ENCODE results near the gene TRIM62.
A peak's percentile ranks its signal among the peaks of the same experiment; 100 is the strongest.

TRIM62 gene

DNA sequence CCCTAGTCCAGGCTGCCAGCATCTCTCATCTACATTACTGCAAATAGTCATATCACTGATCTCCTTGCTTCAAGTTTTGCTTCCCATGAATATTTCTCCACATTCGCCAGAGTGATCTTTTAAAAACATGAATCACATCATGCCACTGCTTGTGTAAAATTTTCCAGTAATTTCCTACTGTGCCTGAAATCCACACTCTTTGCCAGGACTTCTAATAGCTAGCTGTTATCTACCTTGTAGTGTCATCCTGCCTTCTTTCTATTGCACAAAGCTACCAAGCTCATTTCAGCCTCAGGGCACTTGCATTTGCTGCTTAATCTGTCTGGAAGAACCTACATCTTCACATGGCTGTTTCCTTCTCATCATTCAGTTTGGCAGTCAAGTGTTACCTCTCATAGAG lies 40.5 kb upstream of the TRIM62 start:
- TF ChIP-seq, protein P1, sequence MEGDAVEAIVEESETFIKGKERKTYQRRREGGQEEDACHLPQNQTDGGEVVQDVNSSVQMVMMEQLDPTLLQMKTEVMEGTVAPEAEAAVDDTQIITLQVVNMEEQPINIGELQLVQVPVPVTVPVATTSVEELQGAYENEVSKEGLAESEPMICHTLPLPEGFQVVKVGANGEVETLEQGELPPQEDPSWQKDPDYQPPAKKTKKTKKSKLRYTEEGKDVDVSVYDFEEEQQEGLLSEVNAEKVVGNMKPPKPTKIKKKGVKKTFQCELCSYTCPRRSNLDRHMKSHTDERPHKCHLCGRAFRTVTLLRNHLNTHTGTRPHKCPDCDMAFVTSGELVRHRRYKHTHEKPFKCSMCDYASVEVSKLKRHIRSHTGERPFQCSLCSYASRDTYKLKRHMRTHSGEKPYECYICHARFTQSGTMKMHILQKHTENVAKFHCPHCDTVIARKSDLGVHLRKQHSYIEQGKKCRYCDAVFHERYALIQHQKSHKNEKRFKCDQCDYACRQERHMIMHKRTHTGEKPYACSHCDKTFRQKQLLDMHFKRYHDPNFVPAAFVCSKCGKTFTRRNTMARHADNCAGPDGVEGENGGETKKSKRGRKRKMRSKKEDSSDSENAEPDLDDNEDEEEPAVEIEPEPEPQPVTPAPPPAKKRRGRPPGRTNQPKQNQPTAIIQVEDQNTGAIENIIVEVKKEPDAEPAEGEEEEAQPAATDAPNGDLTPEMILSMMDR (IDR thresholded peaks at IDR 0.05; ENCODE audit: poor library complexity, severe bottlenecking) = no peak
- no peak for ATAC-seq (ENCODE audit: low read depth)
- Histone ChIP-seq H3K4me3 (ENCODE audit: severe bottlenecking) (no peak overlapping the region), H3K4me1 (ENCODE audit: insufficient read depth, poor library complexity, severe bottlenecking) (peaks cover 38% of the 10 kb centered on the region), H3K27ac (ENCODE audit: poor library complexity, severe bottlenecking) (peak overlapping the region; percentile 99), H3K36me3 (ENCODE audit: low read depth) (no peaks in the 10 kb centered on the region), H3K27me3 (ENCODE audit: insufficient read depth, poor library complexity, severe bottlenecking) (no peaks in the 10 kb centered on the region), H3K9me3 (ENCODE audit: severe bottlenecking) (peaks cover 3% of the 10 kb centered on the region)
- DNase-seq (ENCODE audit: low spot score) = no peak

DNA sequence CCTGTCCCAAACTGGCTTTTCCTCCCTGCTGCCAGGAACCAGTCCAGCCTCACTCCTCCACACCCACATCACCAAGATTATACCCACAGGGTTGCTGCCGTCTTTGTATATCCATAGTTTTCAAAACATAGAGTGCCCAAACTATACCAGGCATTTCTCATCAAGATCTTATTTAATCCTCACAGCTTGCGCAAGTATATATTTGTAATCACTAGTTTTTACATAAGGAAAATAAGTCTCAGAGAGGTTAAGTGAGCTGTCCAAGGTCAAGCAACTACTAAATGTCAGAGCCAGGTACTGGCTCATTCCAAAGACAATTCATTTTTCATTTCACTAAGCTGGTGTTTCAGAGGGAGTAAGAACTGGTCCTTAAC lies 39.5 kb upstream of the TRIM62 start:
- peak overlapping the region; percentile 99 for H3K27ac ChIP-seq (ENCODE audit: poor library complexity, severe bottlenecking)
- H3K27me3 ChIP-seq (ENCODE audit: insufficient read depth, poor library complexity, severe bottlenecking) = no peaks in the 10 kb centered on the region
- H3K9me3 ChIP-seq (ENCODE audit: severe bottlenecking) = peaks cover 3% of the 10 kb centered on the region
- DNase-seq (ENCODE audit: low spot score) = no peak
- peaks cover 38% of the 10 kb centered on the region for H3K4me1 ChIP-seq (ENCODE audit: insufficient read depth, poor library complexity, severe bottlenecking)
- no peaks in the 10 kb centered on the region for H3K36me3 ChIP-seq (ENCODE audit: low read depth)
- ATAC-seq (ENCODE audit: low read depth) = peak; percentile 28
- H3K4me3 ChIP-seq (ENCODE audit: severe bottlenecking) = no peak overlapping the region
- TF ChIP-seq, protein P1 (IDR thresholded peaks at IDR 0.05; ENCODE audit: poor library complexity, severe bottlenecking) = no peak

DNA sequence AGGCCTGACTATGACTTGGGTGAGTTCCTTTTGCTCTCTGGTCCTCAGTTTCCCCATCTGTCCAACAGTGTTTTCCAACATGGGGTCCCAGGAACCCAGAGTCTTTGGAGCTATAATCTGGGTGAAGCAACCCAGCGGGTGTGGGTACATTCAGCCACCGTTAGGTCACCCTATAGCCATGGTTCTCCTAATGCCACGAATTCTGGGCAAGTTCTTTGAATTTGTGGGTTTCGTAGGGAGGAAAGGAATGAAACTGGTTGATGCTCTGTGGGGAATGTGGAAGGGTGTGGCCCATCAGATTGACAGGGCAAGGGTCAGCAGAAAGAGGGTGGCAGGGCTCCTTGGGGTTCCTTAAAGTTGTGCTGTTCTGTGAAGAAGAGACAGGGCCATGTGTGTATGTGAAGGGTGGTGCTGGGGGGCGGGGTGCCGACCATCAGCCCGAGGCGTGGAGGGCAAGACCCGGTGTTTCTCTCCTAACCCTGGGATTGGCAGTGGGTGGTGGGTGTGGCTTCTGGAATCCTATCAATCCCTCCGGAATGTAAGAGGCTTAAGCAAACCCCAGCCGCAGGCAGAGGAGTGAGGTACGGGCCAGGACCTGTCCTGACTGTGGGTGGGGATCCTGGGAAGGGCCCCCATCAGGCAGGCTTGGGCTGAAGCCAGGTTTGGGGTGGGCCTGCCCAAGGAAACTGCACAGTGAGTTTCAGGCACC lies 39.0 kb upstream of the TRIM62 start:
- ATAC-seq (ENCODE audit: low read depth) = peak; percentile 82
- H3K36me3 ChIP-seq (ENCODE audit: low read depth) = no peaks in the 10 kb centered on the region
- H3K9me3 ChIP-seq (ENCODE audit: severe bottlenecking) = peaks cover 3% of the 10 kb centered on the region
- H3K27ac ChIP-seq (ENCODE audit: poor library complexity, severe bottlenecking) = peak overlapping the region; percentile 99
- H3K4me1 ChIP-seq (ENCODE audit: insufficient read depth, poor library complexity, severe bottlenecking) = peaks cover 38% of the 10 kb centered on the region
- no peaks in the 10 kb centered on the region for H3K27me3 ChIP-seq (ENCODE audit: insufficient read depth, poor library complexity, severe bottlenecking)
- no peak overlapping the region for H3K4me3 ChIP-seq (ENCODE audit: severe bottlenecking)
- TF ChIP-seq, protein P1 (IDR thresholded peaks at IDR 0.05; ENCODE audit: poor library complexity, severe bottlenecking) = no peak
- peak; percentile 99 for DNase-seq (ENCODE audit: low spot score)

DNA sequence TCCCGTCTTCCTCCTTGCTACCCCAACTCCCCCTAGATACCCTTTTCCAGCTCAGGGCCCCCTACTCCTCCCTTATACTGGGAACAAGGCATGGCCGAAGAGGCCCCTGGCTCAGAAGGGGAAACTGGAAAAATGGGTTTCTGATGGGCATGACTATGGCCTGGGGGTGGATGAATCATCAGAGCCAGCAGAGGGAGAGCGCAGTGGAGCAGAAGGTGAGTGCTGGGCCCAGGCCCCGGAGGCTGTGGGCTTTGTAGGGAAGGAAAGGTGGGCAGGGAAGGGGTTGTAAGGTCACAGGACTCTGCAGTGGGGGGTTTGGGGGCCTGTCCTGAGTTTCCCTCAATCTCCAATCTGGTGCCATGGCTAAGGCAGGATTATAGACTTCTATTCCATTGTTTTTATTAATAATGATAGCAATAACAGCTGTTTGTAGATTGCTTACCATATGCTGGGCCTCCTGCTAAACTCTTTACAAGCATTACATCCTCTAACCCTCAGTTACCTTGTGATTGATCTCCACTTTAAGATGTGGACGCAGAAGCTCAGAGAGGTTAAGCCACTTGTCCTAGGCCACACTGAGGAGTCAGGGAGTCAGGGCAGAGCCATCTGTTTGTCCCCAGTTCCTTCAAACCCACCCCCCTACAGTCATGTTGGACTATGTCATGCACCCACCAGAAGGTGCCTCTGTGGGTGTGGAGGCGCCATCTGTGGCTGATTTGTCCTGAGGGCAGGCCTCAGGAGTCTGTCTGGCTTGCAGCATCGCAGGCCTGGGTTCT lies 38.2 kb upstream of the TRIM62 start:
- H3K4me3 ChIP-seq (ENCODE audit: severe bottlenecking) = no peak overlapping the region
- DNase-seq (ENCODE audit: low spot score) (peak; percentile 90), ATAC-seq (ENCODE audit: low read depth) (peak; percentile 56)
- no peaks in the 10 kb centered on the region for H3K27me3 ChIP-seq (ENCODE audit: insufficient read depth, poor library complexity, severe bottlenecking)
- peaks cover 3% of the 10 kb centered on the region for H3K9me3 ChIP-seq (ENCODE audit: severe bottlenecking)
- H3K4me1 ChIP-seq (ENCODE audit: insufficient read depth, poor library complexity, severe bottlenecking) = peaks cover 38% of the 10 kb centered on the region
- TF ChIP-seq, protein P1 (IDR thresholded peaks at IDR 0.05; ENCODE audit: poor library complexity, severe bottlenecking) = no peak
- peak overlapping the region; percentile 99 for H3K27ac ChIP-seq (ENCODE audit: poor library complexity, severe bottlenecking)
- no peaks in the 10 kb centered on the region for H3K36me3 ChIP-seq (ENCODE audit: low read depth)

DNA sequence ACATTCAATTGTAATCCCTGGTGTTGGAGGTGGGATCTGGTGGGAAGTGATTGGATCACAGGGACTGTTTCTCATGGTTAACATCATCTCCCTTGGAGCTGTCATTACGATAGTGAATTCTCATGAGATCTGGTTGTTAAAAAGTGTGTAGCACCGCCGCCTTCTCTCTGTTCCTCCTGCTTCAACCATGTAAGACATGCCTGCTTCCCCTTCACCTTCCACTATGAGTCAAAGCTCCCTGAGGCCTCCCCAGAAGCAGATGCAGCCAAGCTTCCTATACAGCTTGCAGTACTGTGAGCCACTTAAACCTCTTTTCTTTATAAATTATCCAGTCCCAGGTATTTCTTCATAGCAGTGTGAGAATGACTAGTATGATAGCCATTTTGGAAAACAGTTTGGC lies 30.1 kb upstream of the TRIM62 start:
- H3K4me3 ChIP-seq (ENCODE audit: severe bottlenecking) = no peak overlapping the region
- H3K9me3 ChIP-seq (ENCODE audit: severe bottlenecking) = no peaks in the 10 kb centered on the region
- ATAC-seq (ENCODE audit: low read depth) (no peak), DNase-seq (ENCODE audit: low spot score) (no peak)
- no peaks in the 10 kb centered on the region for H3K4me1 ChIP-seq (ENCODE audit: insufficient read depth, poor library complexity, severe bottlenecking)
- TF ChIP-seq, protein P1 (IDR thresholded peaks at IDR 0.05; ENCODE audit: poor library complexity, severe bottlenecking) = no peak
- H3K27ac ChIP-seq (ENCODE audit: poor library complexity, severe bottlenecking) = no peak overlapping the region
- H3K36me3 ChIP-seq (ENCODE audit: low read depth) = no peaks in the 10 kb centered on the region
- H3K27me3 ChIP-seq (ENCODE audit: insufficient read depth, poor library complexity, severe bottlenecking) = no peaks in the 10 kb centered on the region

Measured in RWPE2 (cell line).